ENCODE results near the gene SLC6A18.

DNA sequence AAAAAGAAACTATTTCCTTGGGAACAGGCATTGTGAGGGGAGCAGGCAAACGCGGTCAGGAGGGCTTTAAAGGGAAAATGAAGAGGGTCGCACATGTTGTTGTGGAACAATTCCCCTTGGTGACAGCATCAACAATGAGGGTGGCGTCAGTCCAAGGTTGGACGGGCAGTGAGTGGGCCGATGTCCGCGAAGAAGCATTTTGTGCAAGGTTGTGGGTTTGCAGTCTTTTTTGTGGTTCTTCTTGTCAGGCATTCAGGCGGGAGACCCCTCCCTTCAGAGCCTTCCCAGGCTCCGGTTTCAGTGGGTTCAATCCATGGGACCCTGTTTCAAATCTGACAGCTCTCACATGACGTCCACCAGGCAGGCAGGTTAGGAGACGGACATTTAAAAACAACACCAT, 34.9 kb upstream of the SLC6A18 start:
- TF ChIP-seq ZNF292 (tag by site-specific recombination; IDR thresholded peaks at IDR 0.05; ENCODE audit: borderline replicate concordance, low read depth) (no peak), ZNF37A (tag by site-specific recombination; IDR thresholded peaks at IDR 0.05) (no peak), ZNF76 (tag by site-specific recombination; IDR thresholded peaks at IDR 0.05; ENCODE audit: borderline replicate concordance, low read depth) (no peak), SETDB1 (IDR thresholded peaks at IDR 0.05; ENCODE audit: insufficient read length, low read length) (no peak), HOXA7 (CRISPR knock-in tag; IDR thresholded peaks at IDR 0.05; ENCODE audit: borderline replicate concordance) (no peak)
- TF ChIP-seq, protein P1, sequence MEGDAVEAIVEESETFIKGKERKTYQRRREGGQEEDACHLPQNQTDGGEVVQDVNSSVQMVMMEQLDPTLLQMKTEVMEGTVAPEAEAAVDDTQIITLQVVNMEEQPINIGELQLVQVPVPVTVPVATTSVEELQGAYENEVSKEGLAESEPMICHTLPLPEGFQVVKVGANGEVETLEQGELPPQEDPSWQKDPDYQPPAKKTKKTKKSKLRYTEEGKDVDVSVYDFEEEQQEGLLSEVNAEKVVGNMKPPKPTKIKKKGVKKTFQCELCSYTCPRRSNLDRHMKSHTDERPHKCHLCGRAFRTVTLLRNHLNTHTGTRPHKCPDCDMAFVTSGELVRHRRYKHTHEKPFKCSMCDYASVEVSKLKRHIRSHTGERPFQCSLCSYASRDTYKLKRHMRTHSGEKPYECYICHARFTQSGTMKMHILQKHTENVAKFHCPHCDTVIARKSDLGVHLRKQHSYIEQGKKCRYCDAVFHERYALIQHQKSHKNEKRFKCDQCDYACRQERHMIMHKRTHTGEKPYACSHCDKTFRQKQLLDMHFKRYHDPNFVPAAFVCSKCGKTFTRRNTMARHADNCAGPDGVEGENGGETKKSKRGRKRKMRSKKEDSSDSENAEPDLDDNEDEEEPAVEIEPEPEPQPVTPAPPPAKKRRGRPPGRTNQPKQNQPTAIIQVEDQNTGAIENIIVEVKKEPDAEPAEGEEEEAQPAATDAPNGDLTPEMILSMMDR (tag by site-specific recombination; IDR thresholded peaks at IDR 0.05) = no peak
- TF ChIP-seq, protein P2, sequence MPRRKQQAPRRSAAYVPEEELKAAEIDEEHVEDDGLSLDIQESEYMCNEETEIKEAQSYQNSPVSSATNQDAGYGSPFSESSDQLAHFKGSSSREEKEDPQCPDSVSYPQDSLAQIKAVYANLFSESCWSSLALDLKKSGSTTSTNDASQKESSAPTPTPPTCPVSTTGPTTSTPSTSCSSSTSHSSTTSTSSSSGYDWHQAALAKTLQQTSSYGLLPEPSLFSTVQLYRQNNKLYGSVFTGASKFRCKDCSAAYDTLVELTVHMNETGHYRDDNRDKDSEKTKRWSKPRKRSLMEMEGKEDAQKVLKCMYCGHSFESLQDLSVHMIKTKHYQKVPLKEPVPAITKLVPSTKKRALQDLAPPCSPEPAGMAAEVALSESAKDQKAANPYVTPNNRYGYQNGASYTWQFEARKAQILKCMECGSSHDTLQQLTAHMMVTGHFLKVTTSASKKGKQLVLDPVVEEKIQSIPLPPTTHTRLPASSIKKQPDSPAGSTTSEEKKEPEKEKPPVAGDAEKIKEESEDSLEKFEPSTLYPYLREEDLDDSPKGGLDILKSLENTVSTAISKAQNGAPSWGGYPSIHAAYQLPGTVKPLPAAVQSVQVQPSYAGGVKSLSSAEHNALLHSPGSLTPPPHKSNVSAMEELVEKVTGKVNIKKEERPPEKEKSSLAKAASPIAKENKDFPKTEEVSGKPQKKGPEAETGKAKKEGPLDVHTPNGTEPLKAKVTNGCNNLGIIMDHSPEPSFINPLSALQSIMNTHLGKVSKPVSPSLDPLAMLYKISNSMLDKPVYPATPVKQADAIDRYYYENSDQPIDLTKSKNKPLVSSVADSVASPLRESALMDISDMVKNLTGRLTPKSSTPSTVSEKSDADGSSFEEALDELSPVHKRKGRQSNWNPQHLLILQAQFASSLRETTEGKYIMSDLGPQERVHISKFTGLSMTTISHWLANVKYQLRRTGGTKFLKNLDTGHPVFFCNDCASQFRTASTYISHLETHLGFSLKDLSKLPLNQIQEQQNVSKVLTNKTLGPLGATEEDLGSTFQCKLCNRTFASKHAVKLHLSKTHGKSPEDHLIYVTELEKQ (tag by site-specific recombination; IDR thresholded peaks at IDR 0.05; ENCODE audit: borderline replicate concordance) = no peak
